Measurements from ENCODE around the gene SUDS3.

- no peak for TF ChIP-seq CTCF (IDR thresholded peaks at IDR 0.05)
- no peak for TF ChIP-seq POLR2A (IDR thresholded peaks at IDR 0.05)
- TF ChIP-seq POLR2AphosphoS5 (IDR thresholded peaks at IDR 0.05) = no peak
- TF ChIP-seq EP300 (IDR thresholded peaks at IDR 0.05) = no peak
These were observed 17.5 kb upstream of the SUDS3 start for GRCh38 chr12:118358612-118359540.

Measured in sigmoid colon (tissue), 4 donors.